Activated T-helper 9 cell treated with anti-CD3 and anti-CD28 coated beads, Interleukin-2, amount 50 U/mL, for 16 hours (primary cell): ENCODE measurements around the gene GBX1.

Experiments used
- DNase-seq: peaks from one replicate; pipeline ENCODE4 v3.0.0-alpha.2; 2020; ENCODE audit warnings: low read depth

Gene GBX1

DNA sequence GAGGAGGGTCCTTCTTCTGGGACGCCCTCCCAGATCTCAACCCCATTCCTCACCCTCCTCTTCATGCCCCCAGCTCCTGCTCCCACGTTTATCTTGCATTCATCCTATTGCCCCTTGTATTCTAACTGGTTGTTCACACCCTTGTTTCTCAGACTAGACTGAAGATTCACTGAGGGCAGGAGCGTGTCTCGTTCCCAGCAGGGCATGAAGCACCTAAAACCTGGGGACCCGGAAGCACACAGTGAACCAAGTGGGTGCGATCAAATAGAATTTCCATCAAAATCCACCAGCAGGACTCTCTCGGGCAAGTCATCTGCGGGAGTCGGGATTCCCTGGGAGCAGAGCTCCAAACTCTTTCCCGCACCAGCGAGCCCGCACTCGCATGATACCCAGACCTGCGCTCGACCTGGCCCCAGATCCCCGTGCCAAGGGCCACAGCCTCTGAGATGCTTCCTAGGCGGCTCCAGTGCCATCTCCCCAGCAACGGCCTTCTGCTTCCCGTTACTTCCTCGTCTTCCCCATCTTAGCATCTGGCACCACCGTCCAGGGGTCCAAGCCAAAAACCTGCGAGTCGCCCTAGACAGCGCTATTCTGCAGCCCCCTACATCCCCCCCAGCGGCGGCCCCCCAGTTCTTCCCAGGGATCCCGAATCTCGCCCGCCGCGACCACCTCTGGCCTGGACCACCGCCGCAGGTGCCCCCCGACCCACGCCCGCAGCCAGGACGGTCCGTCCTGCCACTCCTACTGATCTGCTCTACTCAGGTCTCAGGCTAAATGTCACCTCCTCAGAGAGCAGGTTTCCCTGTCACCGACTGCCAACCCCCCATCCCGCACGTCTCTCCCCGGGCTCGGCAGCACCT, 6.1 kb upstream of the GBX1 start:
- DNase-seq, result no peak

DNA sequence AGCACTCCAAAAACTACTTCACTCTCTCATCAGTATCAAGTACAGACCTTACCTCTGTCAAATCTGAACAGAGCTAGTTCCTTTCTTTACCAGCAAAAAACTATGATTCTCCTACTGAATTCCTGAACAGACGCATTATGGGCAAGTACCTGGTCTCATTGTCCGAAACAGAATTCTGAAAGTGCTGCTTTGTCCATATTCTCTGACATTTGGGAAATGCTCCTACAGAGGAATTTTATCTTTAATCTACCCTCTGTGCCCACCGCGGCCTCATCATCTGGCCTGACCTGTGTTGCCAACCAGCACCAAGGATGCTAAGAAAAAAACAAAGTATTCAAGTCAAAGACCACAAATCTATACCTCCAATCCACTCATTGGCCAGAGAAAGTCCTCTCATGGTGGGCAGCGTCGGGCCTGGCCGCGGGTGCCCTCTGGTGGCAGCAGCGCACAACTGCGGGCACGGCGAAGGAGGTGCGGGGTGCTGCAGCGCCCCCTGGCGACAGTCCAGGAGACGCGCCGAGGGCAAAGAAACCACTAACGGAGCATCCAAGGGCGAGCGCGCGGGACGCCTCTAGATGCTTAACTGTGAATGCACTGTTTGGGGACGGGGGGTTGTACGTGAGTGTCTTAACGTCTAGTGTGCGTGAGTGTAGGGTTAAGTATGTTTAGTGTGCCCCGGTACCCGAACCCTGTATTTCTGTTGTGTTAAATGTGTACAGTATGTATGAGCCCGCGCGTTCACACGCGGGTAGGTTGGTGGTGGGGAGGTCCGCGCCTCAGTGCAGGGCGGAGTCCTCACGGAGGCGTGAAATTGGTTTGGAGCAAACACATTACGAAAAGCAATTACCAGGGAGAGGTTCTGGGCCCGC, 5.0 kb upstream of the GBX1 start:
- DNase-seq, result peak; percentile 73

DNA sequence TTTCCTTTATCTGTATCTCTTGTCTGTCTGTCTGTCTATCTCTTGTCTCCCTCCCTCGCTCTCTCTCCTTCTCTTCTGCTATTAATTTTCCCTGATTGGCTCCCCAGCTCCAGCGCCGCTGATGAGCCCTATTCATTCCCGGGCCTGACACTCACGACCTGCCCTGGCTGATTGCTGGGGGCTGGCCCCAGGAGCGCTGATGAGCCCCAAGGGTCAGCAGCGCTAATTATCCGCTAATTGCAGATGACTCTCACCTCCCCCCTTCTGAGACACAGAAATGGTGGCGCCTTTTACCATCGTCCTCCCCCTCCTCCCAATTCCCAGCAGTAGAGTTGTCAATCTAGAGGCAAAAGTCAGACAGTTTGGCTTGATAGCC, 1.3 kb upstream of the GBX1 start:
- DNase-seq, result no peak

DNA sequence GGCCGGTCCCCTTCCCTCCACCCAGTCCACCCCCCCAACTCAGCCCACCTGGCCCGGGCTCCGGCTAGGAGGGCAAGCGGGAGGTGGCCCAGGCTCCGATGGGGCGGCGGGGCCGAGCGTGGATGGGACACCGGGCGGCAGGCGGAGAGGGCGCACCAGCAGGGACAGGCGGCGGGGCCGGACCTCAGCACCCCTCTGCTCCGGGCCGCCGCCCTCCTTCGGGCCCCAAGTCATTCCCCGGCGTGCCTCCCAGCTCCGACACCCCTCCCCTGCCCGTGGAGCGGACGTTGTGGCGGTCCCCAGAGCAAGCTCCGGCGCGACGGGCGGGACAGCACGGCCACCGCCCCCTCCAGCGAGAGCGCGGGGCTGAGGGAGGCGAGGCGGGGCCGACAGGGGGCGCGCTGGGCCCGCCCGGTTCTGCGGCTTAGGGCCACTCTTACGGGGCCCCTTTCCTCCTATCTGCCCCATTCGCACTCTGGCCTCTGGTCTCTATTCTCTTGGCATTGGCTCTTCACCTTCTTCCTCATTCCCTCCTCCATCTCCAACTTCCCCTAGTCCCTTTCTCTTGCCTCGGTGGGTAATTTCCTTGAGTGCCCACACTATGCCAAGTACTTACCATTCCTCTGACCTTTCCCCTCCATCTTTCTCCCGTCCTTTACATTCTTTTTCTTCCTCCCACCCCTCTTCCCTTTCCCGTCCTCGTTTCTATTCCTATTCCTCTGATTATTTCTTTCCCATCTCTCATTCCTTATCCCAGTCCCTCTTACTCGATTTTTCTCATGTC, 701 bp upstream of the GBX1 start:
- DNase-seq, result peak; percentile 46

DNA sequence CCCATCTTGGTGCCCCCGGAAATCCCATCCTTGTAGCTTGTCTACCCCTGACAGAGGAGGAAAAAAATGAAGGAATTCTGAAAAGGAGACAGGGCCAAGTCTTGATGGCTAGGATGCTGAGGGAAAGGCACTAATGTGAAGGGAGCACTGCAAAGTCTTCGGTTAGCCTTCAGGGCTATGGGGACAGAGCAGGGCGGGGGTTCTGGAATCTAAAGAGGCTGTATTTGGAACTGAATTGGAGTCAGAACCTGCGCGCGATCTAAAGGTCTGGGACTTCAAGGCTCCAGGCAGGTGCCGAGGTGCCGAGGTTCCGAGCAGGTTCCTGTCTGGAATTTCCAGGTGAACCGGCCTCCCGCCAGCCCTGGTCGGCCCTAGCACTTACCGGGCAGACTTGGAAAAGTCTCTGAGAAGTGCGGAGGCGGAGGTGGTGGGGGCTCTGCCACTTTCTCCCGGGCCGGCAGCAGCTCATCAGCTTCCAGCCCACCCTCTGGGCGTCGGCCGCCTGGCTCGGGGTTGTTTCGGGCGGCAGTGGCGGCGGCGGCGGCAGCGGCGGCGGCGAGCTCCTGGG, 781 bp downstream of the GBX1 start:
- no peak for DNase-seq

DNA sequence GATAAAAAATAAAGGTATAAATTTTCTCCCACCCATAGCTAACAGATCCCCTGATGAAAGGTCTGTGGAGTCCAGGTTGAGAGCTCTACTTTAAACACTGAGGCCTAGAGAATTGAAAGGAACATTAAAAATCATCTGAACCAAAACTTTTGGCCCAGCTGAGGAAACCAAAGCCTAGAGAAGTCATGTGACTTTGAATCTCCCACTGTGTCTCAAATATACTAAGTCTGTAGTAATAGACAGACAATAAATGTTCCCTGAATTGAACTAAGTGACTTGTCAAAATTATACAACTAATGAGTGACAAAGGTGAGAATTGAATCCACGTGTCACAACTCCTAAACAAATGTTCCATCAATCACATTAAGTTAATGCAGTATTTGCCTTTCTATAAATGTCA, 5.7 kb downstream of the GBX1 start:
- no peak for DNase-seq

DNA sequence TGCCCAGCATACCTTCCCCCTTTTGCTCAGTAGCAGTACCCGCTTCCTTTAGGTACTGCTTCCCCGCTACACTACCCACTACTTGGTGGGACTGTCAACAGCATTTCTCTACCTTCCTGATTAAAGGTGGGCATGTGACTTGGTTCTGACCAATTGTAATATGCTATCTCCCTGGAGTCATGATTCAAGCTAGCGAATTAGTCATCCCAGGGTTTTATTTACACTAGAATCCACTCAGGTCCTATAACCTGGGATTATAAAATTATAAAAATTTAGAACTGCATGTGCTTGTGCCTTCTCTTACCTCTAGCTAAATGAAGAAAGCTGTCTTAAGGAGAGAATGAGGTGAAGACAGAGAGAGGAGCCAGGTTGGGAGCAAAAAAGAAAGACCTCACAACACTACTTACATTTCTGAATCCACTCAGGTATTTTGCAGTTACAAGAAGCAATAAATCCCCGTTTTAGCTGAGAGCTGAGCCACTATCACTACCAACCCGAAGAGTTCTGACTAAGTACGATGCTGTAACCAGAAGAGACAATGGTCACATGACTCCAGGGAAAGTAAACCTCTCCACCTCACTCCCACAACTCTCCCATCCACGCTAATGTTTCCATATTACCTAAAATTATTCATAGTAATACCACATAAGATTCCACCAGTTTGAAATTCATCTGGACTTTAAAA, 9.7 kb downstream of the GBX1 start:
- DNase-seq, result no peak

DNA sequence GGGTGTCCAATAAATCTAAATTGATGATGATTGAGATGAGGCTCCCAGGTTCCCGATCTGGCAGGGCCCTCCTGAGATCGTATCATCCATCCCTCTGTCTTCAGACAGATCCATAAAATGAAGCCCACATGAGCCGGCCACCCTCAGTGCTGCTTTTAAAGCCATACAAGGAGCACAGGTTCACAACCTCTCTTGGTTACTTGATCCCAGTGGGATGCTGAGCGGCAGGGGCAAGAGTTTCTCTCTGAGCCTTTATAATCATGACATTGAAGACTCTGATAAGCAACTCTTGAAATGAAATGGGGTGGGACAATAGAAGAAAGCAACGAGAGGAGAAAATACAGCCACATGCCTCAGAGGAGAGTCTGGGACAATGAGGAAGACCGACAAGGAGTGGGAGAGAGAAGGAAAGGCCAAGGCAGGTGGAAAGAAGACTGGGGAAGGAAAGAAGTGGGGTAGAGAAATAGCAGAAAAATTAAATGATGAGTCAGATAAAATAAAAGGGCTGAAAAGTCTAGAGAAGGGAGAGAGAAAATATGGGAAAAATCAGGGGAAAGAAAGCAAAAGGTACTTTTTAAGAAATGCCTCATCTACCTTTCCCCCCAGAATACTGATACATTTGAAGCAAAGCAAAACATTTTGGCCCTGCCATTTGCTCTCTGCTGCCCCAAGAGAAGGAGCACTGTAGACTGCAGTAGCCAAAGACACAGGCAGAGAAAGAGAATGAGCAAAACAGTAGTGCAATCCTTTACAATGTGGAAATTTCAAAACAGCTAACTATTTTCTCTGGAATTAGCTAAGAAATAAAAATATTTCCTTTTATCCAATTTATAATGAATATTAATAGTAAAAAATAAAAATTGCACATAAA, 14.6 kb downstream of the GBX1 start:
- no peak for DNase-seq

DNA sequence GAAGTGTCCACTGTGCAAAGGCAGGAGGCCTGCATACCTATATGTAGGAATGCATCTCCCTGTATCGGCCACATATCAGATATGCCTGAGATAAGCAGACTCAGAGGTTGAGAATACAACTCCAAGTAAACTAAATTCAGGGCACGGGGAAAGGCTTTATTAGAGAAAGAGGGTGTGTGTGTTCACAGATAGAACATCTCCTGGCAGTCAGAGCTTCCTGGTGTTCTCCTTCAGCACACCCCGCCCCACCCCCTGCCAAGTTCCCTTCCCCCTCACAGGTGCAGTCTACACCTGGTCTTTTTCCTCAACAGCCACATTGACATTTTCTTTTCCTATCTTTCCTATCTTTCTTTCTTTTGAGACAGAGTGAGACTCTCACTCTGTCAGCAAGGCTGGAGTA, 17.1 kb downstream of the GBX1 start:
- DNase-seq, result no peak

DNA sequence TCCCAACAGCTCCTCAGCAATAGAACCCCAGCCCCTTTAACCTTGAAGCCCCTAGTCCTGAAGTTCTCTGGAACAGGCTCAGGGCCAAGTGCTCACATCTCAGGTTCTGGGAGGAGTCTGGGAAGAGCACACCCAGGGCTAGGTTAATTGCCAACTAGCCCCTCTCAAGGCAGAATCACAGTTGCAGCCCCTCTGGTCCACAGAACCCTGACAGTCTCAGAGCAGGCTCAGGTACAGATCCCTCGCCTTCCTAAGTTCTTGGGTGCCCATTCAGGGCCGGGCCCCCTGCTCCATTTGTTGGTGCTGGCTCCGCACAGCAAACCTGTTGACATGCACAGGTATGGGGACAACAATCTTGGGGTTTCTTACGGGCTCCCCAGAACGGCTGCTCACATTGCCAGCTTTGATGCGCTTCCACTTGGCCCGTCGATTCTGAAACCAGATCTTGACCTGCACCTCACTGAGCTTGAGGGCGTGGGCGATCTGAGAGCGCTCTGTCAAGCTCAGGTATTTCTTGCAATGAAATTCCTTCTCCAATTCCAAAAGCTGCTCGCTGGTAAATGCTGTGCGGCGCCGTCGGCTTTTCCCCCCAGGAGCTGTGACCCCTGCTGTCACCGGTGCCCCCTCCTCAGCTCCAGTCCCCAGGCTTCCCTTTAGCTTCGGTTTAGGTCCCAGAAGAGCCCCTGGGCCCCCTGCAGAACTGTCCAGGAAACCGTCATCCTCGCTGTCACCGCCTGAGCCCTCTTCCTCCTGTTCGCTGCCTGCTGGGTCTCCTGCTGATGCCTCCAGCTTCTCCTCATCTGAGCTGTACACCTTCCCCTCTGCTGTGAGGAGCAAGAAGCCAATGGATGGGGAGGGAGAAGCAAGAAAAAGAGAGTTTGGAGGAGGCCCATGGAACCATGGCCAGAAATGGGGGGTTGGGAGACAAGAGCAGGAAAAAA, 18.9 kb downstream of the GBX1 start:
- DNase-seq, result no peak

DNA sequence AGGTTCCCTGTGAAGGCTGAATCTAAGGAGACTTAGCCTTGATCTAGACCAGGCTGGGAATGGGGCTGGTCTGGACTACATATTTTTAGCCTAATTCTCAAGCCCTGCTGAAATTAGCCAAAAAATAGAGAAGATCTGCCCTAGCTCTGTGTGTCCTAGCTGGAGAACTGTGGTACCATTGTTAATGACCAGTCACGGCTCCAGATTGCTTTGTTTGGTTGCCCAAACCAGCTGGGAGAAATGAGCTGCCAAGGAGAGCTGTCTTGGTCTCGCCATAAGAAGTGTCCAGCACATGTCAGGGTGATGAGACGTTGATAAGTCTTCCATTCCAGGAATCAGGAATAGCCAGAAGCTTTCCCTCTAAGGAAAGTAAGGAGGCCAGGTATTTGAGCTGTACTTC, 20.7 kb downstream of the GBX1 start:
- DNase-seq, result no peak

DNA sequence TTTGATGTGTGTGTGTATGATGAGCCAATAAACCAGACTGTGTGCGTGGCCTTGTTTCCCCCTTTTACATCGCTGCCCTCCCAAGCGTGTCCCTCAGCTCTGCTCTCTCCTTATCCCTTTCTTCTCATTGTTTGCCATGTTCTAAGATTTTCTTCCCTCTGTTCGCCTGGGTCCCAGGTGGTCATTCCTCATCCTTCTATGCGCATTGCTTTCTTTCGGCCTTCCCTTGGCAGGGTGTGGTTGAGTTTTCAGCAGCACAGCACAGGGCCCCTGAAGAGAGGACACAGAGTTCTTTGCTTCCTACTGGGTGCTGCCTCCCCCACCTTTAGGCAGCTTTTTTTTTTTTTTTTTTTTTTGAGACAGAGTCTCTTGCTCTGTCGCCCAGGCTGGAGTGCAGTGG, 23.1 kb downstream of the GBX1 start:
- no peak for DNase-seq

DNA sequence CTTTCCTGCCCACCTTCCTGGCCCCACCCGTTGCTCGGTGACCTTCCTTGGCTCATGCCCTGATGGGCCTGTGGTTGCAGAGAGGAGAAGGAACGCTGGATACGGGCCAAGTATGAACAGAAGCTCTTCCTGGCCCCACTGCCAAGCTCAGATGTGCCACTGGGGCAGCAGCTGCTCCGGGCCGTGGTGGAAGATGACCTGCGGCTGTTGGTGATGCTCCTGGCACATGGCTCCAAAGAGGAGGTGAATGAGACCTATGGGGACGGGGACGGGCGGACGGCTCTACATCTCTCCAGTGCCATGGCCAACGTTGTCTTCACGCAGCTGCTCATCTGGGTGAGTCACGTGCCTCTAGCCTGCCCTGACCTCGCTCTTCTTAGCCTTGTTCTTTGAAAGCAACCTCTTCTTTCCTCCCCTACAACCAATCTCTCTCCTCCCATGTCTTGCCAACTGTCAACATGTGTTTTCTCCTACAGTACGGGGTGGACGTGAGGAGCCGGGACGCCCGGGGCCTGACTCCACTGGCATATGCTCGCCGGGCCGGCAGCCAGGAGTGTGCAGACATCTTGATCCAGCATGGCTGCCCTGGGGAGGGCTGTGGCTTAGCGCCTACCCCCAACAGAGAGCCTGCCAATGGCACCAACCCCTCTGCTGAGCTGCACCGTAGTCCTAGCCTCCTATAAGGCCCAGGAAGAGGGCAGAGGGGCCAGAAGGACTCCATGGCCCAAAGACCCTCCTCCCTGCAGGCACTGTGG, 24.1 kb downstream of the GBX1 start:
- DNase-seq, result no peak

DNA sequence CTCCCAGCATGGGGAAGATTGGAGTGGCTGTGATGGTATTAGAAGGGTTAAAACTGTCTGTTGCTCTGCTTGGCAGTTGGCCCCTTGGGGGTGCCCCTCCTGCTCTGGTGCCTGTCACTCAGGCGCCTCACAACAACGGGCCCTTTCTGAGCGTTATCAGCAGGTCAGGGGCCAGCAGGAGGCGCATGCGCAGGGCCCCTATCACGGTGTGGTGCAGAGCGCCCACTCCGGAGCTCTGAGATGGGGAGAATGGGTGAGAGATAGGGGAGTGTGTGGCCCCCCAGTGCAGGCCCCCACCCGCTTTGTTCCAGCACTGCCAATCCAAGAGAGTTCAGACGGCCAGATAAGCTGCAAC, 24.8 kb downstream of the GBX1 start:
- DNase-seq, result no peak

DNA sequence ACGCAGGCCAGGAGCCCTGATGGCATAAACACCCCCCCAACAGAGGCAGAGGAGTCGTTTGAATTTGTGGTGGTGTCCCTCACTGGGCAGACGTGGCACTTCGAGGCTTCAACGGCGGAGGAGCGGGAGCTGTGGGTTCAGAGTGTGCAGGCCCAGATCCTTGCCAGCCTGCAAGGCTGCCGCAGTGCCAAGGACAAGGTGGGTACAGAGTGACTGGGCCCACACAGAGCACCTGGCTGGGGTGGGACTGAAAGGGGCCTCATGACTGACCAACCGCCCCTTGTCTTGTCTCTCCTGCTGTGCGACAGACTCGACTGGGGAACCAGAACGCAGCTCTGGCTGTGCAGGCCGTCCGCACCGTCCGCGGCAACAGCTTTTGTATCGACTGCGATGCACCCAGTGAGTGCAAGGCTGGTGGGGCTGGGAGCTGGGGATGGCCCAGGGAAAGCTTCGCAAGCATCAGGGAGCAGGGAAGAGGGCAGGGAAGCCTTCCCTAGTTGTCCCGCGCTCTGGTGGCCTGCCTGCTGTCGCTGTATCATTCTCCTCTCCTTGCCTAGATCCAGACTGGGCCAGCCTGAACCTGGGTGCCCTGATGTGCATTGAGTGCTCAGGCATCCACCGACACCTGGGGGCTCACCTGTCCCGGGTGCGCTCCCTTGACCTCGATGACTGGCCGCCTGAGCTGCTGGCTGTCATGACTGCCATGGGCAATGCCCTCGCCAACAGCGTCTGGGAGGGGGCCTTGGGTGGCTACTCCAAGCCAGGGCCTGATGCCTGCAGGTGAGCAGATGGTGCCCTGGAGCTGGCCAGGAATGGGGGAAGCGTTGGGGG, 25.4 kb downstream of the GBX1 start:
- no peak for DNase-seq

DNA sequence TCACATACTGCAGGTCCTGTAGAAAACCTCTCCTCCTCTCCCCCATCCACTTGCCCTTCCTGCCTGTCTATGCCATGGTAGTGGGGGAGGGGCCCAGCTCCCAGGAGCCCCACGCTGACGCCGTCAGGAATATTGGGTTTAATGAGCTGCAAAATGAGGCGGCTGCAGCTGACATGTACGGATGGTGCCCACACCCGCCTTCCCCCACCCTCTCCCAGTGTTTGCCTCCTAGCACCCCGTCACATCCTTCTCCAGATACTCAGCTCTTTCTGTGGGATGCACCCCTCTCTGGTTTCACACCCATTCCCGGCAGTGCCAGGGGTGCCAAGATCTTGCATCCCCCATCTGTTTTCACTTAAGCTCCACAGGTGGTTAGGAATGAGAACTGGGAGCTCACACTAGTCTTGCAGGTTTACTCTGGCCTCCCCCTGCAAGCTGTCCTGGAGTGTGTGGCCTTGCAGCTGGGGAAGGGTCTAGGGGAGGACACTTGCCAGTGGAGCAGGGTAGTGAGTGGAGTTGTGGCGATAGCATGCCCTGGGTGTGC, 26.1 kb downstream of the GBX1 start:
- no peak for DNase-seq

DNA sequence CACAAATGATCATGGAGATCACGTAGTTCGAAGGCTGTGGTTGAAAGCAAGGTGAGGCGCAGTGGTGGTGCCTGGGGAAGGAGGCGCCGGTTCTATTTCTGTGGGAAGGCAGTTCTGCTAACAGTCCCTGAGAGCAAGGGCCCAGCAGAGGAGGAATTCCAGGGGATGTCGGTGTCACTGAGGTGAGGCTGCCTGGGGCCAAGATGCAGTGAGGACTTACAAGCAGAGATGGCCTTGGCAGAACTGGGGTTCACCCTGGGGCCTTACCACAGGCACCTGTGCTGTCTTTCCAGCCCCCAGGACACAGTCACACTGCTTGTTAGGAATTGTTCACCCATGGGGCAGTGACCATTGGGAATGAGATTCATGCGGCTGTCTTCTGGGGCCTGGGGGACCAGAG, 26.7 kb downstream of the GBX1 start:
- no peak for DNase-seq

DNA sequence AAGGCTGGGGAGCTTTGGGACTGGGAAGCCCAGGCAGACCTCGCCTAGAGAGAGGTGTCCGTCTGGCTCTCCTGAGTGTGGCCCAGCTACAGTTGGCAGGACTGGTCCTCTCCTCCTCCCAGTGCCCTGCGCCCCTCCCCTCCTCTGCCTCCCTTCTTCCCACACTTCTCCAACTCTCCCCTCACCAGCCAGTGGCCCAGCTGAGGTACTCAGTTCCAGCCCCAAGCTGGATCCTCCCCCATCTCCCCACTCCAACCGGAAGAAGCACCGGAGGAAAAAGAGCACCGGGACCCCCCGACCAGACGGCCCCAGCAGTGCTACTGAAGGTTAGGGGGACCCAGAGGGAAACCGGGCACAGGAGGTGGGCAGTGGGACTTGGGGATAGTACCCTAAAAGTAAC, 27.7 kb downstream of the GBX1 start:
- DNase-seq, result no peak
